GM21737 (cell line): ENCODE results near the gene DGKQ.
"Not testable (repeated sequence)": the region's sequence is repeated elsewhere in the genome, so short reads cannot be mapped to it uniquely, and the experiment has no call there.

Experiments
- ATAC-seq: cut with Tn5 transposase; IDR thresholded peaks from one replicate; pipeline ENCODE4 v1.9.1; 2021; ENCODE audit warnings: mild to moderate bottlenecking, moderate library complexity; ENCODE audit not compliant: unreplicated experiment

Gene DGKQ

GRCh38 chr4:982291-982690 lies 8.9 kb upstream of the DGKQ start:
- no peak for ATAC-seq

GRCh38 chr4:978957-979701 lies 5.8 kb upstream of the DGKQ start:
- ATAC-seq: no peak

- ATAC-seq: not testable (repeated sequence)
Observed at GRCh38 chr4:976016-976415, 2.6 kb upstream of the DGKQ start.

GRCh38 chr4:974668-975067 lies 1.3 kb upstream of the DGKQ start:
- ATAC-seq: no peak

- peak; percentile 33 for ATAC-seq
Observed at GRCh38 chr4:972651-973424, 531 bp downstream of the DGKQ start.

GRCh38 chr4:971666-972500 lies 1.5 kb downstream of the DGKQ start:
- no peak for ATAC-seq

GRCh38 chr4:970854-971520 lies 2.4 kb downstream of the DGKQ start:
- ATAC-seq: no peak

GRCh38 chr4:970046-970745 lies 3.2 kb downstream of the DGKQ start:
- ATAC-seq: no peak

GRCh38 chr4:968621-969394 lies 4.6 kb downstream of the DGKQ start:
- ATAC-seq: no peak

GRCh38 chr4:968221-968620 lies 5.1 kb downstream of the DGKQ start:
- no peak for ATAC-seq

- no peak for ATAC-seq
Observed at GRCh38 chr4:967113-968104, 6.0 kb downstream of the DGKQ start.

GRCh38 chr4:966266-967112 lies 6.9 kb downstream of the DGKQ start:
- ATAC-seq: no peak

- ATAC-seq: no peak
Observed at GRCh38 chr4:965766-966134, 7.6 kb downstream of the DGKQ start.

- ATAC-seq: no peak
Observed at GRCh38 chr4:965048-965765, 8.2 kb downstream of the DGKQ start.

- no peak for ATAC-seq
Observed at GRCh38 chr4:964346-965025, 8.9 kb downstream of the DGKQ start.
